Erythroblast (primary cell): ENCODE measurements around the gene KIAA1671.

ENCODE experiments used
- GATA1 ChIP-seq: IDR thresholded peaks from 2 replicates; pipeline ENCODE4 v1.6.1; 2011; ENCODE audit warnings: low read depth, mild to moderate bottlenecking, control low read depth, low read length, moderate library complexity
- POLR2A ChIP-seq: IDR thresholded peaks from 2 replicates; pipeline ENCODE4 v1.6.1; 2011; ENCODE audit warnings: mild to moderate bottlenecking, low read length

DNA sequence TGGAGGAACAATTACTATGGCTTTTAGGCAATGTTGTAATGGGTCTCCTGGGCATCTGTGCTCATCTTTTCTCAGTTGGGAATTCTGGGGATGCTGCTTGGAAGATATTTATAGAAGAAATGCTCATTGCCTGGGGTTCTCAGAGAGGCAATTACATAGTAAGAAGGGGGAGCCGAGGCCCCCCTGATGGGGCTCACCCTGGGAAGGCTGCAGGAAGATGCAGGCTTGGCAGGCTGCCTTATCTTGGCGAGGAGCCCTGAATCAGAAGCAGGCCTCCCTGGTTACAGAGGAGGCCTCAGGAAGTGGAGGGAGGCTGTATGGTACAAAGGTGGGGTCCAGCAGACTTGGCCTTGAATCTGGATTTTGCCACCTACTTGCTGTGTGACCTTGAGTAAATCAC lies 186.5 kb downstream of the KIAA1671 start:
- TF ChIP-seq POLR2A = no peak
- TF ChIP-seq GATA1 = no peak
